Smooth muscle cell (in vitro differentiated cells): ENCODE measurements around the gene OR13C9. TPM values are rescaled to one million over a fixed set of nuclear protein-coding genes. Genes with fewer than 3 reads are reported as not detected.
"Not testable (repeated sequence)": the region's sequence is repeated elsewhere in the genome, so short reads cannot be mapped to it uniquely, and the experiment has no call there.

Experiments
- DNase-seq: peaks from one replicate; lab custom pipeline; 2025; ENCODE audit not compliant: unreplicated experiment; lab: John Stamatoyannopoulos, UW
- H2AFZ ChIP-seq: fragments of 200-600 bp; sonication (generic); 2 replicates; pipeline ENCODE4 v1.6.0; 2016; ENCODE audit warnings: antibody characterized with exemption, low read depth, mild to moderate bottlenecking
- H3F3A ChIP-seq: fragments of 200-600 bp; sonication (generic); 2 replicates; pipeline ENCODE4 v1.6.0; 2017; ENCODE audit warnings: antibody characterized with exemption, low read depth
- H3K27ac ChIP-seq: fragments of 200-600 bp; sonication (generic); 2 replicates; pipeline ENCODE4 v1.5.1; 2016; ENCODE audit warnings: low read depth, mild to moderate bottlenecking
- H3K27me3 ChIP-seq: fragments of 200-600 bp; sonication (generic); 2 replicates; pipeline ENCODE4 v1.6.1; 2016; ENCODE audit warnings: low read depth, mild to moderate bottlenecking
- H3K36me3 ChIP-seq: fragments of 200-600 bp; sonication (generic); 2 replicates; pipeline ENCODE4 v1.5.1; 2016; ENCODE audit warnings: low read depth
- H3K4me1 ChIP-seq: fragments of 200-600 bp; sonication (generic); 2 replicates; pipeline ENCODE4 v1.5.1; 2016; ENCODE audit warnings: low read depth
- H3K4me2 ChIP-seq: fragments of 200-600 bp; sonication (generic); 2 replicates; pipeline ENCODE4 v1.6.0; 2016; ENCODE audit warnings: mild to moderate bottlenecking
- H3K4me3 ChIP-seq: fragments of 200-600 bp; sonication (generic); 2 replicates; pipeline ENCODE4 v1.5.1; 2016; ENCODE audit warnings: mild to moderate bottlenecking
- H3K79me2 ChIP-seq: fragments of 200-600 bp; sonication (generic); 2 replicates; pipeline ENCODE4 v1.6.0; 2016; ENCODE audit warnings: low read depth, mild to moderate bottlenecking
- H3K9ac ChIP-seq: fragments of 200-600 bp; sonication (generic); 2 replicates; pipeline ENCODE4 v1.6.0; 2016; ENCODE audit warnings: low read depth
- H3K9me3 ChIP-seq: fragments of 200-600 bp; sonication (generic); replicated peaks from 2 replicates; pipeline ENCODE4 v1.5.1; 2016; ENCODE audit warnings: low read depth
- H4K20me1 ChIP-seq: fragments of 200-600 bp; sonication (generic); 2 replicates; pipeline ENCODE4 v1.6.0; 2016; ENCODE audit warnings: low read depth
- WGBS: methylation state at CpG from one replicate; pipeline ENCODE4 v1.1.7; 2016; ENCODE audit warnings: low lambda C conversion rate; 5-methylcytosine and 5-hydroxymethylcytosine counted together
- polyA plus RNA-seq: library from polyadenylated mRNA; unstranded; fragments of >200 nt; fragmentation: Nextera tagmentation; extraction: Ambion mirVana; gene quantifications from 2 replicates; pipeline ENCODE4 v1.2.1, GENCODE V29; 2016
- total RNA-seq: library from RNA; depleted of rRNA; stranded (reverse); fragments of >200 nt; gene quantifications from 2 replicates; pipeline ENCODE4 v1.2.3, GENCODE V29; 2014
- TF ChIP-seq, protein P1 (sequence below): fragments of 200-600 bp; sonication (generic); IDR thresholded peaks from 2 replicates; pipeline ENCODE4 v1.5.1; 2017; ENCODE audit warnings: borderline replicate concordance, mild to moderate bottlenecking, antibody characterized with exemption; ENCODE audit not compliant: insufficient read depth, poor library complexity, severe bottlenecking

OR13C9 gene
- total and polyA plus RNA-seq, 2 experiments from 2014 or later = not detected

DNA sequence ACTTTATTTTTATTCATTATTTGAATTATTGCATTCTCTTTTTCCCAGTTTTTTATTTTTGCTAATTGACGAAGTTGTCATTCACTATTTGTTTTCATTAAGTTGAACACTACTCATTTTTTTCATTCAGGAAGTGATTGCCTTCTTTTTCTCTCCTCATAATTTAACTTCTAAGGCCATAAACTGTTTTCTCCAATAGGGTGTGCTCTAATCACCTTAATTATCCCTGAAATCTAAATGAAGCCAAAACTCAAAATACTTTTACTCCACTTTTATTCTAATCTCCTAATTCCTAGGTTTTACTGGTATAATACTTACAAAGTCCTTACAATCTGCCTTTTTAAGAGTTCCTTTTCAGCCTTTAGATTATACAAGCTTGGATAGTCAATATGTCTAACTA is 9.7 kb downstream of the OR13C9 start:
- Histone ChIP-seq H3K4me1 (peaks cover 11% of the 10 kb centered on the region), H3F3A (no peaks in the 10 kb centered on the region), H3K9ac (no peak overlapping the region), H3K27ac (no peak overlapping the region), H3K9me3 (no peaks in the 10 kb centered on the region), H4K20me1 (no peaks in the 10 kb centered on the region), H3K79me2 (no peaks in the 10 kb centered on the region), H3K36me3 (no peaks in the 10 kb centered on the region), H3K27me3 (no peaks in the 10 kb centered on the region), H3K4me2 (no peak overlapping the region), H2AFZ (no peak overlapping the region), H3K4me3 (no peak overlapping the region)
- TF ChIP-seq, protein P1, sequence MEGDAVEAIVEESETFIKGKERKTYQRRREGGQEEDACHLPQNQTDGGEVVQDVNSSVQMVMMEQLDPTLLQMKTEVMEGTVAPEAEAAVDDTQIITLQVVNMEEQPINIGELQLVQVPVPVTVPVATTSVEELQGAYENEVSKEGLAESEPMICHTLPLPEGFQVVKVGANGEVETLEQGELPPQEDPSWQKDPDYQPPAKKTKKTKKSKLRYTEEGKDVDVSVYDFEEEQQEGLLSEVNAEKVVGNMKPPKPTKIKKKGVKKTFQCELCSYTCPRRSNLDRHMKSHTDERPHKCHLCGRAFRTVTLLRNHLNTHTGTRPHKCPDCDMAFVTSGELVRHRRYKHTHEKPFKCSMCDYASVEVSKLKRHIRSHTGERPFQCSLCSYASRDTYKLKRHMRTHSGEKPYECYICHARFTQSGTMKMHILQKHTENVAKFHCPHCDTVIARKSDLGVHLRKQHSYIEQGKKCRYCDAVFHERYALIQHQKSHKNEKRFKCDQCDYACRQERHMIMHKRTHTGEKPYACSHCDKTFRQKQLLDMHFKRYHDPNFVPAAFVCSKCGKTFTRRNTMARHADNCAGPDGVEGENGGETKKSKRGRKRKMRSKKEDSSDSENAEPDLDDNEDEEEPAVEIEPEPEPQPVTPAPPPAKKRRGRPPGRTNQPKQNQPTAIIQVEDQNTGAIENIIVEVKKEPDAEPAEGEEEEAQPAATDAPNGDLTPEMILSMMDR = peak; percentile 6
- WGBS = 24% methylated on average over 1 of the region's 1 CpG
- no peak for DNase-seq

GRCh38 chr9:104606152-104606551 is 11.9 kb downstream of the OR13C9 start:
- Histone ChIP-seq H3K27me3 (no peaks in the 10 kb centered on the region), H3K9ac (no peak overlapping the region), H3F3A (no peaks in the 10 kb centered on the region), H4K20me1 (no peaks in the 10 kb centered on the region), H3K27ac (no peak overlapping the region), H3K36me3 (no peaks in the 10 kb centered on the region), H3K4me1 (peaks cover 11% of the 10 kb centered on the region), H2AFZ (no peak overlapping the region), H3K9me3 (no peaks in the 10 kb centered on the region), H3K4me3 (no peak overlapping the region), H3K4me2 (no peak overlapping the region), H3K79me2 (no peaks in the 10 kb centered on the region)
- WGBS = 84% methylated on average over 2 of the region's 2 CpGs
- no peak for DNase-seq
- TF ChIP-seq, protein P1 = no peak

- H4K20me1 ChIP-seq, H3K9ac ChIP-seq, H3K36me3 ChIP-seq, H3K9me3 ChIP-seq, H3K4me2 ChIP-seq, H3K27ac ChIP-seq, DNase-seq, H3F3A ChIP-seq, H3K79me2 ChIP-seq, H3K27me3 ChIP-seq, H2AFZ ChIP-seq, H3K4me3 ChIP-seq: not testable (repeated sequence)
- 75% methylated on average over 1 of the region's 1 CpG for WGBS
- H3K4me1 ChIP-seq = peaks cover 11% of the 10 kb centered on the region
Measured at GRCh38 chr9:104605527-104605926, 12.5 kb downstream of the OR13C9 start, which contains the start of gene OR13C2. Gene OR13C2, minus strand, starts transcription at chr9:104605627. Its CDS starts 0 bp downstream, at chr9:104605627.

- no peak overlapping the region for H3K4me2 ChIP-seq
- DNase-seq = no peak
- H2AFZ ChIP-seq = no peak overlapping the region
- 81% methylated on average over 3 of the region's 3 CpGs for WGBS
- TF ChIP-seq, protein P1 = no peak
- H3K27ac ChIP-seq = no peak overlapping the region
- H3K4me1 ChIP-seq = peaks cover 11% of the 10 kb centered on the region
- no peak overlapping the region for H3K4me3 ChIP-seq
- H3K9ac ChIP-seq = no peak overlapping the region
- no peaks in the 10 kb centered on the region for H3K9me3 ChIP-seq
- H3K27me3 ChIP-seq = no peaks in the 10 kb centered on the region
- H3K36me3 ChIP-seq = no peaks in the 10 kb centered on the region
- no peaks in the 10 kb centered on the region for H3K79me2 ChIP-seq
- H3F3A ChIP-seq = no peaks in the 10 kb centered on the region
- no peaks in the 10 kb centered on the region for H4K20me1 ChIP-seq
Measured at GRCh38 chr9:104604801-104605200, 13.2 kb downstream of the OR13C9 start.

GRCh38 chr9:104599313-104599712 is 18.7 kb downstream of the OR13C9 start, which contains the start of gene OR13C5:
Gene OR13C5, minus strand, starts transcription at chr9:104599413. Its CDS starts 0 bp downstream, at chr9:104599413.
- DNase-seq, H3F3A ChIP-seq, H3K79me2 ChIP-seq, H3K27ac ChIP-seq, H3K27me3 ChIP-seq, H3K9ac ChIP-seq, H3K36me3 ChIP-seq, H3K4me2 ChIP-seq, H3K4me1 ChIP-seq, H3K9me3 ChIP-seq, H2AFZ ChIP-seq, H4K20me1 ChIP-seq, H3K4me3 ChIP-seq: not testable (repeated sequence)

- not testable (repeated sequence) for H3K4me1 ChIP-seq, H4K20me1 ChIP-seq, H3K27me3 ChIP-seq, H3K9me3 ChIP-seq, H3K4me3 ChIP-seq, H3K79me2 ChIP-seq, H3K36me3 ChIP-seq, H3F3A ChIP-seq, H3K27ac ChIP-seq, DNase-seq, H2AFZ ChIP-seq, H3K9ac ChIP-seq, H3K4me2 ChIP-seq
- WGBS = 84% methylated on average over 3 of the region's 3 CpGs
Measured at GRCh38 chr9:104598749-104599148, 19.3 kb downstream of the OR13C9 start.
